ENCODE data around the gene NEXN. TPM values are rescaled to one million over a fixed set of nuclear protein-coding genes. Genes with fewer than 3 reads are reported as not detected.

Gene NEXN
- total and polyA plus RNA-seq, 2 of the 13 experiments (the other 11 are each of a cell fraction or from before 2014, with no cell fraction given) = 0.07 to 0.97 TPM

DNA sequence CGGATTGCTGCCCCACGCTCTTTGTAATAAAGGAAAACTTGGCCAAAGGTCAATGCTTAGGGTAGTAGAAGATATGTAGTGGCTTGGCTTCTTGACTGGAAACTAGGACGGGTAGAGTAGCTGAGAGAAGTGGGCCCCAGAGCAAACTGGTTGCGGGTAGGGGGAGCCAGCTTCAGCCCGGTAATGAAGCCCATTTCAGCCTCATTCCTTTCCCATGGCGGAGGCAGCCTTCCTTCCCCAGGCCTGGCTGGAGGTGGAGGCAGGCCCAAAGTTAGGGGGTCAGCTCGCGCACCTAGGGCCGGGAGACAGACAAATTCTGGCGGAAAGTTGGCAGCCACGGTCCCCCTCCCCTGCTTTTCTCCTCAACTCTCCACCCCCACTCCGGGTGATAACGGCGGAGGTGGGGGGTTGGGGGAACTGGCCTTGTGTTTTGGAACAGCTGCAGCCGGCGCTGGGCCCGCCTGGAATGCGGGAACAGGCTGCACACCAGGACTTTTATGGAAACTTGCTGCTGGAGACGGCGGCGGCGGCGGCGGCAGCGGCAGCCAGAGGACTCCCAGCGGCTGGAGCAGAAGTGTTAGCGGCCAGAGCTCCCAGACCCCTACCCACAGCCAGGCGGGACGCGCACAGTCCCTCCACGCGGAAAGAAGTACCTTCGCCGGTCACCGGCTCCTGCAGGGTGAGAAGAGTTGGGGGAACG lies at the start of gene NEXN (continued):
- peak; percentile 75 for TF ChIP-seq PHF8 (CRISPR knock-in tag; IDR thresholded peaks at IDR 0.05)
- TF ChIP-seq, protein P1, sequence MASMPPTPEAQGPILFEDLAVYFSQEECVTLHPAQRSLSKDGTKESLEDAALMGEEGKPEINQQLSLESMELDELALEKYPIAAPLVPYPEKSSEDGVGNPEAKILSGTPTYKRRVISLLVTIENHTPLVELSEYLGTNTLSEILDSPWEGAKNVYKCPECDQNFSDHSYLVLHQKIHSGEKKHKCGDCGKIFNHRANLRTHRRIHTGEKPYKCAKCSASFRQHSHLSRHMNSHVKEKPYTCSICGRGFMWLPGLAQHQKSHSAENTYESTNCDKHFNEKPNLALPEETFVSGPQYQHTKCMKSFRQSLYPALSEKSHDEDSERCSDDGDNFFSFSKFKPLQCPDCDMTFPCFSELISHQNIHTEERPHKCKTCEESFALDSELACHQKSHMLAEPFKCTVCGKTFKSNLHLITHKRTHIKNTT (CRISPR knock-in tag; IDR thresholded peaks at IDR 0.05) = no peak
- TF ChIP-seq, protein P2, sequence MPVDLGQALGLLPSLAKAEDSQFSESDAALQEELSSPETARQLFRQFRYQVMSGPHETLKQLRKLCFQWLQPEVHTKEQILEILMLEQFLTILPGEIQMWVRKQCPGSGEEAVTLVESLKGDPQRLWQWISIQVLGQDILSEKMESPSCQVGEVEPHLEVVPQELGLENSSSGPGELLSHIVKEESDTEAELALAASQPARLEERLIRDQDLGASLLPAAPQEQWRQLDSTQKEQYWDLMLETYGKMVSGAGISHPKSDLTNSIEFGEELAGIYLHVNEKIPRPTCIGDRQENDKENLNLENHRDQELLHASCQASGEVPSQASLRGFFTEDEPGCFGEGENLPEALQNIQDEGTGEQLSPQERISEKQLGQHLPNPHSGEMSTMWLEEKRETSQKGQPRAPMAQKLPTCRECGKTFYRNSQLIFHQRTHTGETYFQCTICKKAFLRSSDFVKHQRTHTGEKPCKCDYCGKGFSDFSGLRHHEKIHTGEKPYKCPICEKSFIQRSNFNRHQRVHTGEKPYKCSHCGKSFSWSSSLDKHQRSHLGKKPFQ (CRISPR knock-in tag; IDR thresholded peaks at IDR 0.05; ENCODE audit: insufficient replicate concordance) = no peak
- 0 out of 2 replicates have a peak, but pooled peaks have one; percentile 15 for TF ChIP-seq DR1 (CRISPR knock-in tag; IDR thresholded peaks at IDR 0.05)
- no peak for TF ChIP-seq ZNF263 (CRISPR knock-in tag; IDR thresholded peaks at IDR 0.05)
- TF ChIP-seq, protein P3, sequence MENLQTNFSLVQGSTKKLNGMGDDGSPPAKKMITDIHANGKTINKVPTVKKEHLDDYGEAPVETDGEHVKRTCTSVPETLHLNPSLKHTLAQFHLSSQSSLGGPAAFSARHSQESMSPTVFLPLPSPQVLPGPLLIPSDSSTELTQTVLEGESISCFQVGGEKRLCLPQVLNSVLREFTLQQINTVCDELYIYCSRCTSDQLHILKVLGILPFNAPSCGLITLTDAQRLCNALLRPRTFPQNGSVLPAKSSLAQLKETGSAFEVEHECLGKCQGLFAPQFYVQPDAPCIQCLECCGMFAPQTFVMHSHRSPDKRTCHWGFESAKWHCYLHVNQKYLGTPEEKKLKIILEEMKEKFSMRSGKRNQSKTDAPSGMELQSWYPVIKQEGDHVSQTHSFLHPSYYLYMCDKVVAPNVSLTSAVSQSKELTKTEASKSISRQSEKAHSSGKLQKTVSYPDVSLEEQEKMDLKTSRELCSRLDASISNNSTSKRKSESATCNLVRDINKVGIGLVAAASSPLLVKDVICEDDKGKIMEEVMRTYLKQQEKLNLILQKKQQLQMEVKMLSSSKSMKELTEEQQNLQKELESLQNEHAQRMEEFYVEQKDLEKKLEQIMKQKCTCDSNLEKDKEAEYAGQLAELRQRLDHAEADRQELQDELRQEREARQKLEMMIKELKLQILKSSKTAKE (CRISPR knock-in tag; IDR thresholded peaks at IDR 0.05; ENCODE audit: borderline replicate concordance) = no peak
- TF ChIP-seq, protein P4, sequence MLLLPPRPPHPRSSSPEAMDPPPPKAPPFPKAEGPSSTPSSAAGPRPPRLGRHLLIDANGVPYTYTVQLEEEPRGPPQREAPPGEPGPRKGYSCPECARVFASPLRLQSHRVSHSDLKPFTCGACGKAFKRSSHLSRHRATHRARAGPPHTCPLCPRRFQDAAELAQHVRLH (CRISPR knock-in tag; IDR thresholded peaks at IDR 0.05; ENCODE audit: borderline replicate concordance, low read depth) = no peak
- TF ChIP-seq ZNF614 (CRISPR knock-in tag; IDR thresholded peaks at IDR 0.05; ENCODE audit: borderline replicate concordance) = peak; percentile 42; the same call in 1 of the 2 replicates
- TF ChIP-seq SNAPC2 (CRISPR knock-in tag; IDR thresholded peaks at IDR 0.05) = no peak
- TF ChIP-seq, protein P5, sequence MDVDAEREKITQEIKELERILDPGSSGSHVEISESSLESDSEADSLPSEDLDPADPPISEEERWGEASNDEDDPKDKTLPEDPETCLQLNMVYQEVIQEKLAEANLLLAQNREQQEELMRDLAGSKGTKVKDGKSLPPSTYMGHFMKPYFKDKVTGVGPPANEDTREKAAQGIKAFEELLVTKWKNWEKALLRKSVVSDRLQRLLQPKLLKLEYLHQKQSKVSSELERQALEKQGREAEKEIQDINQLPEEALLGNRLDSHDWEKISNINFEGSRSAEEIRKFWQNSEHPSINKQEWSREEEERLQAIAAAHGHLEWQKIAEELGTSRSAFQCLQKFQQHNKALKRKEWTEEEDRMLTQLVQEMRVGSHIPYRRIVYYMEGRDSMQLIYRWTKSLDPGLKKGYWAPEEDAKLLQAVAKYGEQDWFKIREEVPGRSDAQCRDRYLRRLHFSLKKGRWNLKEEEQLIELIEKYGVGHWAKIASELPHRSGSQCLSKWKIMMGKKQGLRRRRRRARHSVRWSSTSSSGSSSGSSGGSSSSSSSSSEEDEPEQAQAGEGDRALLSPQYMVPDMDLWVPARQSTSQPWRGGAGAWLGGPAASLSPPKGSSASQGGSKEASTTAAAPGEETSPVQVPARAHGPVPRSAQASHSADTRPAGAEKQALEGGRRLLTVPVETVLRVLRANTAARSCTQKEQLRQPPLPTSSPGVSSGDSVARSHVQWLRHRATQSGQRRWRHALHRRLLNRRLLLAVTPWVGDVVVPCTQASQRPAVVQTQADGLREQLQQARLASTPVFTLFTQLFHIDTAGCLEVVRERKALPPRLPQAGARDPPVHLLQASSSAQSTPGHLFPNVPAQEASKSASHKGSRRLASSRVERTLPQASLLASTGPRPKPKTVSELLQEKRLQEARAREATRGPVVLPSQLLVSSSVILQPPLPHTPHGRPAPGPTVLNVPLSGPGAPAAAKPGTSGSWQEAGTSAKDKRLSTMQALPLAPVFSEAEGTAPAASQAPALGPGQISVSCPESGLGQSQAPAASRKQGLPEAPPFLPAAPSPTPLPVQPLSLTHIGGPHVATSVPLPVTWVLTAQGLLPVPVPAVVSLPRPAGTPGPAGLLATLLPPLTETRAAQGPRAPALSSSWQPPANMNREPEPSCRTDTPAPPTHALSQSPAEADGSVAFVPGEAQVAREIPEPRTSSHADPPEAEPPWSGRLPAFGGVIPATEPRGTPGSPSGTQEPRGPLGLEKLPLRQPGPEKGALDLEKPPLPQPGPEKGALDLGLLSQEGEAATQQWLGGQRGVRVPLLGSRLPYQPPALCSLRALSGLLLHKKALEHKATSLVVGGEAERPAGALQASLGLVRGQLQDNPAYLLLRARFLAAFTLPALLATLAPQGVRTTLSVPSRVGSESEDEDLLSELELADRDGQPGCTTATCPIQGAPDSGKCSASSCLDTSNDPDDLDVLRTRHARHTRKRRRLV (CRISPR knock-in tag; IDR thresholded peaks at IDR 0.05) = no peak
- peak; percentile 46 for TF ChIP-seq AGO1 (IDR thresholded peaks at IDR 0.05; ENCODE audit: low read depth, low read length, poor library complexity, severe bottlenecking)
- TF ChIP-seq, protein P6, sequence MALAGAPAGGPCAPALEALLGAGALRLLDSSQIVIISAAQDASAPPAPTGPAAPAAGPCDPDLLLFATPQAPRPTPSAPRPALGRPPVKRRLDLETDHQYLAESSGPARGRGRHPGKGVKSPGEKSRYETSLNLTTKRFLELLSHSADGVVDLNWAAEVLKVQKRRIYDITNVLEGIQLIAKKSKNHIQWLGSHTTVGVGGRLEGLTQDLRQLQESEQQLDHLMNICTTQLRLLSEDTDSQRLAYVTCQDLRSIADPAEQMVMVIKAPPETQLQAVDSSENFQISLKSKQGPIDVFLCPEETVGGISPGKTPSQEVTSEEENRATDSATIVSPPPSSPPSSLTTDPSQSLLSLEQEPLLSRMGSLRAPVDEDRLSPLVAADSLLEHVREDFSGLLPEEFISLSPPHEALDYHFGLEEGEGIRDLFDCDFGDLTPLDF (CRISPR knock-in tag; IDR thresholded peaks at IDR 0.05) = no peak
- TF ChIP-seq, protein P7, sequence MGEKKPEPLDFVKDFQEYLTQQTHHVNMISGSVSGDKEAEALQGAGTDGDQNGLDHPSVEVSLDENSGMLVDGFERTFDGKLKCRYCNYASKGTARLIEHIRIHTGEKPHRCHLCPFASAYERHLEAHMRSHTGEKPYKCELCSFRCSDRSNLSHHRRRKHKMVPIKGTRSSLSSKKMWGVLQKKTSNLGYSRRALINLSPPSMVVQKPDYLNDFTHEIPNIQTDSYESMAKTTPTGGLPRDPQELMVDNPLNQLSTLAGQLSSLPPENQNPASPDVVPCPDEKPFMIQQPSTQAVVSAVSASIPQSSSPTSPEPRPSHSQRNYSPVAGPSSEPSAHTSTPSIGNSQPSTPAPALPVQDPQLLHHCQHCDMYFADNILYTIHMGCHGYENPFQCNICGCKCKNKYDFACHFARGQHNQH (CRISPR knock-in tag; IDR thresholded peaks at IDR 0.05) = no peak

Measured in HepG2 (cell line).